Activated CD8-positive, alpha-beta memory T cell treated with anti-CD3 and anti-CD28 coated beads, Interleukin-2, amount 50 U/mL, for 4 hours (primary cell): ENCODE data around the gene CCDC117.

ENCODE experiments used
- DNase-seq: peaks from one replicate; pipeline ENCODE4 v3.0.0-alpha.2; 2020

CCDC117 gene

GRCh38 chr22:28771195-28771791, 1.2 kb upstream of the CCDC117 start:
- DNase-seq: no peak

DNA sequence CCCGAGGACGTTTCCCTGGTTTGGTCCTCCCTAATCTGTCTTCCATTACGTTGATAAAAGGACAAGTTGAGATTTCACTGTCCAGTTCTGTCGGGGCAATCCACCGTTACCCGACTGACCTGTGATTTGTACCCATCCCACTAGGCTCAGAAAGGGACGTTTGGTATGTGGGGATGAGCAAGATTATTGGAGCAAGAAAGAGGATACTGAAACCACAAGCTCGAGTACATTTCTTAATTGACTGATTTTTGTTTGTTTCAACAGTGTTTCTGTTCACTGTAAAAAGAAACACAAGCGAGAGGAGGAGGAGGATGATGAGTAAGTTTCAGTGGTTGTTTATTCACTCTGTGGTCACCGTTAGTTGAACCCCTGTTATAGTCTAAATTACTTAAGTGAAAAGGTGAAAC, 969 bp downstream of the CCDC117 start:
- no peak for DNase-seq

GRCh38 chr22:28774378-28774777, 1.9 kb downstream of the CCDC117 start:
- DNase-seq: no peak

DNA sequence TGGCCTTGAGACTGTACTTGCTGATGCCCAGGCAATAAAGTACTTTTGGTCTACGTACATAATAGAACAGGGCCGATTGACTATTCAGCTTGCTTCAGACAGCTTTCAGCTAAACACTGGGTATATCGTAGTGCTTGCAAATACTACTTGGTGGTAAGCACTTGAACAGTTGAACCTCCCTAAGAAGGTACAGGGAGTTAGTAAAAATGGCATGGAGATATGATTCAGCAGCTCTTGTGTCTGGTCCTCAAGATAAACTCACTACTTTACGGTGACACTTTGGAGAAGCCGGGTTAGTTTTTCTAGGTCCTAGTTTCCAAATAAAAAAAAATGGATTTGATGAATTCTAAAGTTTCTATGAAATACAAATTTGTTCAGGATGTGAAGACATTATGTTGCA, 7.3 kb downstream of the CCDC117 start:
- DNase-seq: no peak

- DNase-seq: no peak
These were observed 7.8 kb downstream of the CCDC117 start for GRCh38 chr22:28780296-28780695.

DNA sequence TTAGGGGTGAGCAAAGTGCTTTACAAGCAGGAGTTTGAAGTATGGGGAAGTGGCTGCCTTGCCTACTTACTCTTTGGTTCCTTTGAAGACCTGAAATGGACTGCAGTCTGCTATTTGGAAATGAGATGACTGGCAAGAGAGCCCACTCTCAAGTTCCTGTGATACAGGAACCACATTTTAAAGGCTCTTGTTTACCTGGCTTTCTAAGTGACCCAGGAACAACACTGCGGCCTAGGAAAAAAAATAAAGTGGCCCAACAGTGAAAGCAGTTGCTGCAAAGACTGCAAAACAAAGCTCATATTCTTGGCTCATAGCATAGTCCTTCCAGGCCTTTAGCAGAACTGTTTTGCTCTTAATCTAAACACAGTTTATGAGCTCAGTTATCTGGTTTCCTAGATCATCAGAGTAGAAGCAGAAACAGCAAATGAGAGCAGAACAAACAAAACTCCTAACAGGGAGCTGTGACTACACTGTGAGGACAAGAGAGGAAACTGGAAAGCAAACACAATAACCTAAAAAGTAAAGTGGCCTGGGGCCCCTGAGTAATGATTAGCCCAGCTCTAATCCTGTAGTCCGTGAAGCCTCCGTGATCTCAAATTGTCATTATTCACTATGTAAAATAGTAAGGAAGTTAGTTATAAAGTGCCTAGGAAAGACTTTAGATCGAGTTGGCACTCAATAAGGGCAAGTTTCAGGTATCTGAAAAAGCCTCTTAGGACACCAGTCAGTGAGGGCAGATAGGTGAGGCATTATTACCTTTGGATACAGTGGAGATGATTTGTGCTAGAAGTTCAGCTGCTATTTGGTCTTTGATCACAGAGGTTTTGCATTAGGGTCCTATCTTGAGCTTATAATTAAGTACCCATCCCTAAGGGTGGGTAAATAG, 11.5 kb downstream of the CCDC117 start:
- DNase-seq: no peak

DNA sequence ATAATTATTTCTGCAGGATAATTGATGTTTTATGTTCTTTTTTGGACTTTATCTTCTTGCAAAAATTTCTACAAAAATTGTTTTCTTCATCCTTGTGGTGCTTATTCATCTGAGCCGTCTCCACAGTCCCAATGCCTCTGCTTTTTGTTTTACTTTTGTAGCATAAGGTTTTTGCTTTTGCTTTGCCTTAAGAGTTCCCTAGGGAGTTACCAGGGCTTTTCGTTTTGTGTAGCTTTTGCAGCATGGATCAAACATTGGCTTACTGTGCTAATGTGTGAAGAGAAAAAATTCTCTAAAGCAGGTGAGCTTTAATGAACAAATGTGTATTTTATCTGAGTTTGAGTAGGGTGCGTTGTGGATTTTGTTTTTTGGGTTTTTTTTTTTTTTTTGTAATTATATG, 16.1 kb downstream of the CCDC117 start:
- no peak for DNase-seq

DNA sequence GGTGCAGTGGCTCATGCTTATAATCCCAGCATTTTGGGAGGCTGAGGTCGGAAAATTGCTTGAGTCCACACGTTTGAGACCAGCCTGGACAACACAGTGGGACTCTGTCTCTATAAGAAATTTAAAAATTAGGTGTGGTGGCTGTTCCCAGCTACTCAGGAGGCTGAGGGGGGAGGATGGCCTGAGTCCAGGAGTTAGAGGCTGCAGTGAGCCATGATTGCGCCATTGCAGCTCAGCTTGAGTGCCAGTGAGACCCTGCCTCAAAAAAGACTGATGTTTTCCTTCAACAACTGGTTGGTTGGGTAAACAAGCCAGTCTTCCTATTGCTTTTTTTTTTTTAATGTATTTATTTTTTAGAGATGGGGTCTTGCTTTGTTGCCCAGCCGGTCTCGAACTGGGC, 18.6 kb downstream of the CCDC117 start:
- no peak for DNase-seq

- no peak for DNase-seq
These were observed 19.5 kb downstream of the CCDC117 start for GRCh38 chr22:28791841-28792490.

DNA sequence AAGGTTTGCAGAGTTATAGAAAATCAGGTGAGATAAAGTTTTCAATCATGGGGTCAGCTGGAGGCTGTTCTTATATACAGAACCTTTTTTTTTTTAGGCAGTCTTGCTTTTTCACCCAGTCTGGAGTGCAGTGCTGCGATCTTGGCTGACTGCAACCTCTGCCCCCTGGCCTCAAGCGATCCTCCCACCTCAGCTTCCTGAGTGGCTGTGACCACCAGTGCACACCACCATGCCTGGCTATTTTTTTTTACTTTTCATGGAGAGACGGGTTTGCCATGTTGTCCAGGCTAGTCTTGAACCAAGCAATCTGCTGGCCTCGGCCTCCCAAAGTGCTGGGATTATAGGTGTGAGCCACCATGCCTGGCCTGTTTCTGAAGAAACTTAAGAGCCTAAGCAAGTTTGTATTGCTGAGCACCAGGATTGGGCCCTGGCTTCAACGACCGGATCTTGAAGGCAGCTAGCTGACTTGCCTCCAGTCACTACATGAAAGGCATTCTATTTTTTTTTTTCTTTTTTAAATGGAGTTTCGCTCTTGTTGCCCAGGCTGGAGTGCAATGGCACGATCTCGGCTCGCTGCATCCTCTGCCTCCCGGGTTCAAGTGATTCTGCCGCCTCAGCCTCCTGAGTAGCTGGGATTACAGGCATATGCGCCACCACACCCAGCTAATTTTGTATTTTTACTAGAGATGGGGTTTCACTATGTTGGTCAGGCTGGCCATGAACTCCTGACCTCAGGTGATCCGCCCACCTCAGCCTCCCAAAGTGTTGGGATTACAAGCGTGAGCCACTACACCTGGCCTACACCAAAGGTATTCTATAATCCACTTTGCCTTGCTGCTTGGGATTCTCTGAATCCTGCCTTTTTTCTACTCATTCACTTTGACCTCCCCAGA, 20.2 kb downstream of the CCDC117 start:
- no peak for DNase-seq

DNA sequence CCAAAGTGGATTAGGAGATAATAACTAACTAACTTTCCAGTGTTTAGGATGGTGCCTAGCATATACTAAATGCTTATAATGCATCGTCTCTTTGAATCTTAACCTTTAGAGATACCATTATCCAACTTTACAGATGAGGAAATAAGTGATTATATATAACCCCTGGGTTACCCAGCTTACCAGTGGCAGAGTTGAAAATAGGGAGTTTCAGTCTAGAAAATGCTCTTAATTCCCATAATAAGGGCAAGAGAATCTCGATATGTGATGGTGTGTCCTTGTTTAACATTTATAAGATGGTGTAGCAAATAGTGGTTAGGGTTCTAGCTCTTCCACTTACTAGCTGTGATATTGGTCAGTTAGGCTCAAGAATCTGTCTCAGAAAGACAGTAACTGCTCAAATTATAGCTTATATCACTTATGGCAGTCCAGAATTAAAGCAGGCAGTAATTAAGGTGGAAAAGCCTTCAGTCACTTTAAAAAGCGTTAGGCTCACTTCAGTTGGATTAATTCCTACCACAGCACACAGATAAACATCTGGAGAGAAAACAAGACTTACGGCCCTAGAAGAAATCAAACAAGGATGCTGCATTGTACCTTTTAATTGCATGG, 21.6 kb downstream of the CCDC117 start:
- no peak for DNase-seq

DNA sequence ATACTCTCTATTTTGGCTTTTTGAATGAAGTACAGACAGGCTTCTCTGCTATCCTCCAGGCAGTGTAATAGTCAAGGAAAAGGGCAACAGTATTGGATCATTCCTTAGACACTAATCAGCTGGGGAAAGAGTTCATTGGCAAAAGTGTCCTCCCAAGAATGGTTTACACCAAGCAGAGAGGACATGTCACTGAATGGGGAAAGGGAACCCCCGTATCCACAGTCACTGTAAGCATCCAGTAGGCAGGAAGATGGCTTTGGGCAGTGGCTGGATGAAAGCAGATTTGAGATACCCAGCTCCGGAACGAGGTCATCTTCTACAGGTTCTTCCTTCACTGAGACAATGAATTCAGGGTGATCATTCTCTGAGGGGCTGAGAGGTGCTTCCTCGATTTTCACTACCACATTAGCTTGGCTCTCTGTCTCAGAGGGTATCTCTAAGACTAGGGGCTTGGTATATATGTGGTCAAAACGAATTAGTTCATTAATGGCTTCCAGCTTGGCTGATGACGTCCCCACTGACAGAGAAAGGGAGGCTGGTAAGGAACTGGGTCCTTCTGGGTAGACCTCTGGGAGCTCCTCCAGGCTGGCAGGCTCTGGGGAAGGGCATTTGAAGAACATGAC, 22.7 kb downstream of the CCDC117 start:
- DNase-seq: no peak

DNA sequence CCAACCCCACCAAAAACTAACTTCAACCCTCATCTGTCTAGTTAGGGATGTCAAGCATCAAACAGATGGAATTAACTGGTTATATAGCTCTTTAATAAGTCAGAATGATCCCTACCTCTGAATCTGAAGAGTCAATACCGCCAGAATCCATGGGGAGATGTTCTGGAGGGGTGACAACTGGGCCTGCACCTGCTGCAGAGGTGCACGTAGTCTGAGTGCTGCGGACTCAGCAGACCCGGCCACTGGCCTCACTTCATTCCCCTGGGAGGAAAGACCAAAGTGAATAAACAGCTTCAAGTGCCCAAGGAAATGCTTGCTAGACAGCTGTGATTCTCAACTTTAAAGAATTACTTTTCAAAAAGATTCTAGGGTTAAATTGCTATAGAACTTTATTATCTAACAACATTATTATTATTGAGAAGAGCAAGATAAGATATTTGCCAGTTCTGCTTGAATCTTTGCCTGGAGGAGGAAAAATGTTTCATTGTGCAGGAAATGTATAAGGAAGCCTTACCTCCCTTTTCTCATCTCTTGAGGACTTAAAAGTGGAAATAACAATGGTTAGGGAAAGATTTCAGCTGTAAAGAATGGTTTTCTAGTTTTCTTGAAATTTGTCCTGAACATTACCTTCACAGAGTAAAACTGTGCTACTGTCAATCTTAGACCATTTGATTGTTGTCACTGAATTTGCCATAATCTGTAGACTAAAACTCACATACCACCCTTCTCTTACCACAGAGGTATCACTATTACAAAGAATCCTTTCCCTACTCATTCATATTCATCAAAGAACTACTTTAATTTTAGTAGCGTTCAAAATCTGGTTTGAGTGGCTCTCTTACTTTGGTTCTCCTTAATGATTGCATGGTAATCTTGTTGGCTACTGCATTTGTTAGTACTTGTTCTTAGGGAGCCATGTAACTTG, 23.7 kb downstream of the CCDC117 start:
- DNase-seq: no peak

DNA sequence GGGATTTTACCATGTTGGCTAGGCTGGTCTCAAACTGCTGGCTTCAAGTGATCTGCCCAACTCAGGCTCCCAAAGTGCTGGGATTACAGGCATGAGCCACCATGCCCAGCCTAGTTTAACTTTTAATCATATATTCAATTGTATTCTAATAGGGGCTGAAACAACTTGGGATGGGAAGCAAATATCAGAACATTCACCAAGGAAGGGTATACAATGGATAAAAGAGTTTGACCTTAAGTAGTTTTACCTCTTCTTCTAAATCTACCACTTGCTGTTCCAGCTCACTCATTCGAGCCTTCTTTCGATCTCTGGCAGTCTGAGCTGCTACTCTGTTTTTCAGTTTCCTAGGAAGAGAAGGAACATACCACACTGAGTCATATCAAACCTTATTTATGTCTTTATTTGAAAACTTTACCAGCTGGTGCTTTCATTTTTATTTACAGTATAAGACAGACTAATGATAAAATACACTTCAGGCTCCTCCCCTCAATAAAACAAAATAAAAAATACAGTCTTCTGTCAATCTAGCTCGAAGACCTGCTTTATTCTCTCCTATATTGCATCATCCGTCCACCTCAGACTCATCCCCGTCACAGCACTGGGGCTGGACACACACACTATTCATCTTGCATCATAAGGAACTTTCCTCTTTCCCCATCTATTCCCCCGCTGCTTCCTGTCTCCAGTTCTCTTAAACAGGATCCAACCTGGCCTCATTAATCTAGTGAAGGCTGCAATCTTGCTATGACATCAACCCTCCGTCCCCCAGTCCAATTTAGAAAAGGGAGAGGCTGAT, 26.5 kb downstream of the CCDC117 start:
- DNase-seq: no peak

- DNase-seq: no peak
These were observed 27.3 kb downstream of the CCDC117 start for GRCh38 chr22:28799606-28800307.

DNA sequence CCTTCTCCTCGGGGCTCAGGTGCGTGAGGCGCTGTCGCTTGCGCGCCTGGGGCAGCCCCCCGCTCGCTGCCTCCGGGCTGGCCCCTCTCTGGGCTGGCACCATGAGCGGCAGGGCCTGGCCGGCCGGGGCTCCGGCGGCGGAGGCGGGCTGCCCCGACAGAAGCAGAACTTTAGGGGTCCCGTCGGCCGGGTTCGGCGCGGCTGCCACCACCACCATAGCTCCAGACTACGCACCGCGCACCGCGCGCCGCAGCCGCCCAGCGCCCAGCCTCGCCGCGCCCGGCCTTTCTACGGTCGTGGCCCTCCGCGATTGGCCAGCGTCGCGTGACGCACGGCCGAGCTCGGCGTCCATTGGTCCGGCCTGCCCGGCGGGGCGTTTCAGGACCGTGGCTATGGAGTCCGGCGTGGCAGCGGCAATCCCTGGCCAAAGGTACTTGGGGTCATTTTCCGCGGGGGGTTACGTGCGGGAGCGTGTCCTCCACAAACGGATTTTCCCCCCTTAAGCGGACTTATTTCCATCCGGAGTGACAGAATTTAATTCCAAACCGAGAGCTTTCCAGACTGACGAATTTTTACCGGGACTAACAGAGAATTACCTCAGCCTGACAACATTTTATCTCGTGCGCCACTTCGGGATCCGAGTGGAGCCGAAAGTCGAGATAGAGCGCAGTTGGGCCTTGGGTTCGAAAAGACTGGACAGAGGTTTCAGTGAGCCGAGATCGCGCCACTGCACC, 28.0 kb downstream of the CCDC117 start, which contains the start of gene XBP1:
Gene XBP1, minus strand, starts transcription at position 262 of the 734 bp plus-strand sequence.
- peak; percentile 88 for DNase-seq

DNA sequence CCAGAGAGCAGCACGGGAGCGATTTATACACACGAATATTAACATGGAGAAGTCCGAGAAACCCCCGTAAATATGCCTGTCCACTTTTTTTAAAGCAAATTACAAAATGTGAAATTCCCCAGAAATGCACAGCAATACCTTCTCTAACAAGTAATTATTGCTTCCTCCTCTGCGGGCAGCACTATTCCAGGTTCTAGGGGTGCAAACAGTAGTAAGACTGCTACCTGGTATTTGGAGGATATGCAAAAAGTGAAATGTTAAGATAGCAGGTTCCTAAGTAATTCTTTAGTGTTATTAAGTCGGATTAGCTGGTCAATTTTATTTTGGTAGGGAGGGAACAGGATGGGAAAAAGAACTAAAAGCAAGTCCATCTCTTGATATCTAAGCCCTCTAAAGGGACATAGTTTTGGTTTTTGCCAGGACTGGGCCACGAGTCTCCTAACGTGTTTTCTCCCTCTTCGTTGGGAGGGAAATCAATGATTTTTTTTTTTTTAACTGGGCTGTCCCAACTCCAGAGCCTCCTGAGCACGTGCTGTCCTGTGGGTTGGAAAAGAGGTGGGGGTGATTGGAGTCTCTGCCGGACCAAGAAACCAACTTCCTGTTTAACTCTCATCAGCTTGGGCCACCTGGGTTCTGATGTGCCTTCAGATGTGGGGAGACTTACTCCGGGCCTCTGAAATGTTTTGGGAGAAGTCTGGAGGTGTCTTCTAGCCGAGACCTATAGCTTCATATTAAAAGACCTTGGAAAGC, 29.5 kb downstream of the CCDC117 start:
- no peak for DNase-seq
